GM21447 (cell line): ENCODE data around the gene KEL.

Experiments
- ATAC-seq: cut with Tn5 transposase; IDR thresholded peaks from one replicate; pipeline ENCODE4 v1.9.1; 2021; ENCODE audit not compliant: unreplicated experiment

Gene KEL

DNA sequence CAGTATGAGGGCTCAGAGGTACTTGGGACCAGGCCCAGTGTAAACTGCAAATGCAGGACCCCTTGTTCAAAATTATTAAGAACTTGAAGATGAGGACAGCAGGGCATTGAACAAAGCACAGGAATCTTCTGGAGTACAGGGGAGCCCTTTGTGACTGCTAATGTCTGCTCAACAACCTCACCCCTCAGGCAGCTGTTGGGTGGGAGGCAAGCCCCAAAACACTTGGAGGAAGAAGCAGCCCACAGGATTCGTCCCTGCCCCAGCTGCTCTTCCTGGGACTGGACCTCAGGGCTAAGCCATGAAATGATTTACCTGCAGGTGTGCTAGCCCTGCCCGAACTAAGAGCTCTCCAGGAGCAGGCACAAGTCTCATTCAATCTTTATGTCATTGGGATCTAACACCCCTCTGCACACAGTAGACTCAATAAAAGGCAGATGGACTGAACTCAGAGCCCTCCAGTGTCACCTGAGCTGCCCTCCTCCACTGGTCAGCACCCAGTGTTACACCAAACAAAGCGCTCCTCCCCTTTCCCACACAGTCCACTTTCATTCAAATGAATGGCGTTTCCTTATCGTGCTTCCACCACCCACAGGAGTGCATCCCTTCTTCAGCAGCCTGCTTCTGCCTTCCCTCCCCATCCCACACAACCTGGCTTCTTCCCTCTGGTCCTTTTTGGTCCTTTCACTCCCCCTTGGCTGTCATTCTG, 29.6 kb downstream of the KEL start:
- no peak for ATAC-seq

DNA sequence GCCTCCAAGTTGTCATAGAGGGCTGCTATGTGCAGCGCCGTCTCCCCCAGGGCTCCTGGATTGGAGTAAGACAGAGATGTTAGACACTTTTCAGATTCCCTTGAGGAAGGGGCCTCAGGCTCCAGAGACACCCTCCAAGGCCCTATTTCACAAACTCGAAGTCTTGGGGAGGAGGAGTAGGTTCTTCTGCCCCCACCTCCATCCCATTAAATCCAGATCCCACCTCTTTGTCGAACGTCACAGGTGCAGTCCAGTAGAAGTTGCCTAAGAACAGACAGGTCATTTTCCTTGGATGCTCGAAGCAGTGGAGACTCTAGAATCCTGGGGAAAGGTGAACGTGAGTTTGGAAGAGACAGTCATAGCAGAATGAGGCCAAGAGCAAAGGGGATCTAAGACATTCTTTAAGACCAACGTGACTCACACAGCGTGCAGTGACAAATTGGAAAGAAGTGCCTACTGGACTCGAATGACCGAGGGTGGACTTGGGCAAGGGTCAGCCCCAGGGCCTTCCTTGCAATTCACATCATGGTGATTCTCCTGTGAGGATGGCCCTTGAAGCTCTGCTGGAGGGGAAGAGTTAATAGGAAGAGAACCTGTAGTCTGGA, 31.9 kb downstream of the KEL start:
- no peak for ATAC-seq

DNA sequence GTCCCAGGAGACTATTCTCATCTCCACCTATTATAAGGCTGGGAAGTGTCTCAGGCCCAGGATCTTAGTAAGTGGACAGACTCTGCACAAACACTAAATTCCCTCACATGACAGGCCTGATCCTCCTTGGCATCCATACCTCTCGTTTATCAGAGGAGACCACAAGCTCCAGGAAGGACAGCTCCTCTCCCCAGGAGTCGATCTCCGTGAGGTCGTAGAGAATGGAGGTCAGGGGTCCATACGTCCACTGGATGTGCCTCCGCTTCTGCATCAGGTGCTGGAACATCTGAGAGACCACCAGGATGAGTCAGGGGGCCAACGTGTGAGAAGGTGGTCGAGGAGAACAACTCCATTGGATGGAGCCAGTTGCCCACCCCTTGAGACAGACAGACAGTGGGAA, 34.2 kb downstream of the KEL start:
- no peak for ATAC-seq

DNA sequence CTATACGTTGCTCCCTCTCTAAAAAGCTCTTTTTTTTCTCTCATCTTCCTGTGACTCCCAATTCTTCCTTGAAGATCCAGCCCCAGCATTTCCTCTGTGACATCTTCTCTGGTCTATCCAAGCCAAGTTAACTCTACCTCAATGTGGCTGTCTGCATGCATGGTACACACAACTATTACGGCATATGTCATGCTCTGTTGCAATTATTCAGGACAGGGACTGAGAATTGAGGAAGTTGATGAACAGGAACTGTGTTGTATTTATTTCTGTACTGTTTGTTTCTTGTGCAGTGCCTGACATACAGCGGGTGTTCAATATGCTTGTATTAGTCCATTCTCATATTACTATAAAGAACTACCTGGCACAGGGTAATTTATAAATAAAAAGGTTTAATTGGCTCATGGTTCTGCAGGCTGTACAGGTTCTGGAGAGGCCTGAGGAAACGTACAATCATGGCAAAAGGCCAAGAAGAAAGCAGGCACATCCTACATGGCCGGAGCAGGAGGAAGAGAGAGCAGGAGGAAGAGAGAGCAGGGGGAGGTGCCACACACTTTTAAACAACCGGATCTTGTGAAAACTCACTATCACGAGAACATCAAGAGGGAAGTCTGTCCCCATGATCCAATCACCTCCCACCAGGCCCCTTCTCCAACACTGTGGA, 34.9 kb downstream of the KEL start:
- no peak for ATAC-seq

DNA sequence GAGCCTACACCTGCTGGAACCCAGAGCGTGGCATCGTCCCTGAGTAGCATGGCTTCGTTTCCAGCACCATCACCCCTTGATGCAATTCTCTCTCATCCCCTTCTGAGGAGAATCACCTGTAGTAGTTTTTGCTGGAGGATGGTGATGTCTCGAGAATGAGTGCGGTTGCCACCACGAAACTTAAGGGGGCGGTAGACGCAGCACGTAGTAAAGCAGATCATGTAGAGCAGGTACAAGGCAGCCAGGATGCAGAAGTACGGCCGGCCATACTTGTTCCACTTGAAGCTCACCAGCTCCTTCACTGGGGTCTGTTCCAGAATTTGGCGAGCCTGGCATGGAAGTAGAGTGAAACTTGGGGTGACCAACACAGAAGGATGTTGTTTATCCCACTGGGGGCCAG, 36.8 kb downstream of the KEL start:
- ATAC-seq = no peak

DNA sequence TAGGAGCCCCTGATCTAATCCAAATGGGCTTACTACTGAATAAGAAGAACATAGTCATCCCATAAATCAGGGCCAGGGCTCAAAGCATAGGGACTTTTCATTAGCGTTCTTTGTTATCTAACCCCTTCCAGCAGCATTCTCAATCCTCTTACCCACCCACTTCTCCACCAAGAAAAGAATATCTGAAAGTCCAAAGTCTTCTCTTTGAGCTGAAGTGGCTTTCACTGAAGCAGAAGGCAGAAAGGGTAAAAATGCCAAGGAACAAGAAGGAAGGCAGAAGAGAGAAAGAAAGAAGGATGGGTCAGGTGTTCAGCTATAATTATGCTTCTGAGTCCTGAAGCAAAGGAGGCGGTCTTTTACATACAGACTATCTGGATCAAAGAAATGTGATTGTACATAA, 38.8 kb downstream of the KEL start:
- ATAC-seq = no peak

DNA sequence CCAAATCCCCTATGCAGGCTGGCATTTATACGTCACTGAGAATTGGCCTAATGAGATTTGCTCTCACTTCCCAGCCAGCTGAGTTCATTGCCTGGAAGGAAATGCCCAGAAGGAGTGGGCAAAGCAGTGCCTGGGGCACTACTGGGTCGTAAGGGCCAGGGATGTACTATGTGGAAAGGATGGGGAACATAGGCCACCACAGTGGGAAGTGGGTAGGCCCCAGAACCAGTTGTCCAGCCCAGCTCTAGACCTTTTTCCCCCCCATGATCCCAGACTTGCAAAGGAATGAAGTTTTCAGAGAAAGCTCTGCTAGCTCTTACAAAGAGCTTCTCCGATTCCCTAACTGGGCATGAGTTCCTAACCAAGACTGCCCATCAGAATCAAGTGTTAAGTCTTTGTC, 42.5 kb downstream of the KEL start:
- no peak for ATAC-seq

DNA sequence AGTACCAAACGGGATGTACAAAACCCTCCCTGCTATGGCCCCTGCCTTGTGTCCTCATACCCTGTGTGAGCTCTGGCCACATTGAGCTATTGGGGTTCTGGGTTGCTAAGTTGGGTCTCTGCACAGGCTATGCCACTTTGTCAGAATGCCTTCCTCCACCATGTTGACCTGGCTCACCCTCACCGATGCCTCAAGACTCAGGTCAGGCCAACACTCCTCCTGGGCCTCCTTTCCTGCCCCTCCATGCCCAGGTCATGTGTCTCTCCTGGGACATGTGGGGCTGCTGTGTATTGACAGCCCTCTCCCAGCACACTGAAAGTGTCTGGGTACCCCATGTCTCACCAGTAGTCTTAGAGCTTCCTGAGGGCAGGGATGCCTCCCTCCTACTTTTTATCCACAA, 43.3 kb downstream of the KEL start:
- ATAC-seq = no peak

DNA sequence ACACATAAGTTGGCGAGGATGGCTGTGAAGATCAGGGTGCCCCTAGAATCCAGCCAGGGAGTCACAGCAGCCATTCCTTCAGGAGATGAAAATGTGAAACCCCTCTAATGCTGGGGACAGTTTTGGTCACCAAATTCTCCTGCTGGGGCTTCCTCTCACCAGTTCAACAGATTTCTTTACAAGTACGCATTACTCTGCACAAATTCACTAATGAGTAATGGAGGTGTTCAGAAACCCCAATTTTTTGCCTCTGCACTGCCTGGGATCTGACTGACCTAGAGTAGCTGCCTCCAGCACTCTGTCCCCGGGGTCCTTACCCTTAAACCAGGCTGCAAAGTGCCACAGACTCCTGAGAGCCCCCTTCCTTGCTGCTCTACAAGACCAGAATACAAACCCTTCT, 44.7 kb downstream of the KEL start:
- ATAC-seq = no peak

DNA sequence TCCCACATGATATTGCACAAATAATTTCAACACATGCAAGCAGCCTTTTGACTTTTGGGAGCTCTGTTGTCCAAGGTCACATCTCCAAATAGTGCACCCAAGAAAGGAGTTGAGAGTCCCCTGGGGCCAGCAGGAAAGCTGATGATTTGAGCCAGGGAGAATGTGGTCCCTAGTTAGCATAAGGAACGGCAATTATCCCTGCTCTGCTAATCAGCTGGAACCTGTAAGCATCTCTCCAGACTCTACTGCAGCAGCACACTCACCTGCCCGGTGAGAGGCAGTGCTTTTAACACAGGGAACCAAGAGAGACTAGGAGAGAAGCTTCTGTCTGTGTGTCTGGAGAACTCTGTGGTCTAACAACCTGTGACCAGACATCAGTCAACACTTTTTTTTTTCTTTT, 45.7 kb downstream of the KEL start:
- no peak for ATAC-seq

DNA sequence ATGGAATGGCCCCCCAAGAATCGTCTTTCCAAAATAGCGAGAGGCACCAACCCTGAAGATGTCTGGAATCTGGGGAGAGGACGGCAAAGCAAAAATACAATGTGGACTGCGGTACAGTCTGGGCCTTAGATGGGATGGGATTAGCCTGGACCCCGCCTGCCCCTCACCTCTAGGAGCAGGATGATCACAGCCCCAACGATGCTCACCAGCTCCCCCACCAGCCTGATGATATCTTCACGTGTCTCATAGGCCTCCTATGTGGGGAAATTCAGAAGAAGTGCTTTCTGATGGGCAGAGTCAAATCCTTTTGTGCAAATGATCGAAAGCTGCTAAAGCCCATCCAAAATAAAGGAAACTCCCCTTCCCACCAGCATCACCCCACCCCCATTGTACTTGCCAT, 46.8 kb downstream of the KEL start:
- no peak for ATAC-seq

DNA sequence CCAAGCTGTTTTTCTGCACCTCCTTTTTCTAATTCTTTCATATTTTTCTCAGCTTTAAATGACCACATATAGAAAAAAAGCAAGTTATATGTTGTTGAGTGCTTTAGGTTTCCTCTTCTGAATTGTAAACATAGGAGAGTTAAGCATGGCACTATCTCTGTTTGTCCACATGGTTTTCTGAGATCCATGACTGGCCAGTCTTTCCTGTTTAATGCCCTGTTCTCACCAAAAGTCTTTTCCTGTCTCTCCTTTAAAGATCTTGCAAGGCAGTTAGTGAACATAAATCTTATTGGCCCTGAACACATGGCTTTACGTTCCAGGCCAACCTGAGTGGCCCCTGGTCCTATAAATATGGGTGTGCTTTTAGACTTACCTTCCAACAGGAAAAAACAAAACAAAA, 48.0 kb downstream of the KEL start:
- ATAC-seq = no peak

DNA sequence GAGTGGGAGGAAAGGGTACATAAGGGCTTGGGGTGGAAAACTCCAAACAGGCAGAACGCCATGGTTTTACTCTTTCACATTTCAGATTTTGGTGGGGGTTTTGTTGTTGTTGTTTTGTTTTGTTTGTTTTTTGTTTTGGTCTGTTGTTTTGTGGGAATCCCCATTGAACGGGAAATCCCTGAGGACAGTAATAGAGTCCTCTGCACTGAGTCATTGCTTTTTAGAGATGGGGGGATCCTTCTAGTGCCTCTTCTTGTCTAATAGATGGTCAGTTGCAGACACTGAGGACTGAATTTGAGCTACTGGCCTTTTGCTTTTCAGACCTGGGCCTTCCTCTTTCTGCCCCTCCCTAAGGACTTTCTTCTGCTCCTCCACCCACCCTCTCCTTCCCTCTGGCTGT, 48.6 kb downstream of the KEL start:
- ATAC-seq = no peak

DNA sequence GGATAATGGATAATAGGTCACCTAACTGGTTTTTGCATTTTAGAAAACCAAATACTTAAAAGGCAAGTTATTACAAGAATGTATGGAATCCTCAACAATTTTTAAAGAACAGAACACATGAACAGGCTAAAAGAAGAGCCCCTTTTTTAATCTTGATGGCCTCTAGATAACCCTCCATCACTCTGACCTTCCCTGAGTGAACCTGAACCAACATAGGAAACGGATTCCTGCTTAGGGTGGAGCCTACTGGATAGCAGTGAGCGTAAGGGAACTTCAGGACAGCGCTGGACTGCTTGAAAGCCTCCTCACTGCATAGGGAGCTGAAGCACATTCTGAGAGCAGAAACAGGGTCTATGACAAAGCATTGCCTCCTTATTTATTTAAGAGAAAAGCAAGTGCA, 49.1 kb downstream of the KEL start:
- ATAC-seq = no peak

DNA sequence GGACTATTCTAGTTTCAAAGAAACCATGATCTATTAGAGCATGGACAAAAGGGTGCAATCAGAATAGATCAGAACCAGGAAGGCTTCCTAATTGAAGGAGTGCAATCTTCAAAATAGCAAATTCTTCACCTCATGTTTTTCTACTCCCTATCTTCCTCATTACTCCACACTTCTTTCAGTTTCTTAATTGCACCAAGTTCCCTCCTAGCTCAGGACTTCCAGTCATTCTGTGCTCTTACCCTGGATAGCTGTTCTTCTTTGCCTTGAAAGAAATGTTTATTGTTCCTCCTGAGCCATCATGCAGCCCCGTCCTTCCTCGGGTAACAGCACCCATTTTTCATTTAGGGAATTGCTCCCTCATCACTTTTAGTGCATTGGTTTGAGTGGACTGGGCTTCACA, 51.7 kb downstream of the KEL start:
- no peak for ATAC-seq

DNA sequence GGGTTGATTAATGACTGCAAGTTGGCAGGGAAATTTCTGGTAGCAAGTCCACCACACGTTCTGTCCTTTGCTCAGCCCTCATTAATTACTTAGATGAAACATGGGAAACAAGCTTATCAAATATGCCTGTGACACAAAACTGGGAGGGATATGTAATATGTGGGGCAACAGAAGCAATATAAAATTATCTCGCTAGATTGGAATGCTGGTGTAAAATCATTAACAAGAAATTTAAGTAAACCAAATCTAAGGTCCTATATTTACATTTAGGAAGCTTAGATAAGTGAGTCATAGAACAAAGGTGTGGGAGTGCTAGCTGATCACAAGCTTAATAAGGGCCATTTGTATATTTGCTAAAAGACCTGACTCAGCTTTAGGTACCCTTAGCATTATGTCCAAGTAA, 52.1 kb downstream of the KEL start:
- no peak for ATAC-seq

DNA sequence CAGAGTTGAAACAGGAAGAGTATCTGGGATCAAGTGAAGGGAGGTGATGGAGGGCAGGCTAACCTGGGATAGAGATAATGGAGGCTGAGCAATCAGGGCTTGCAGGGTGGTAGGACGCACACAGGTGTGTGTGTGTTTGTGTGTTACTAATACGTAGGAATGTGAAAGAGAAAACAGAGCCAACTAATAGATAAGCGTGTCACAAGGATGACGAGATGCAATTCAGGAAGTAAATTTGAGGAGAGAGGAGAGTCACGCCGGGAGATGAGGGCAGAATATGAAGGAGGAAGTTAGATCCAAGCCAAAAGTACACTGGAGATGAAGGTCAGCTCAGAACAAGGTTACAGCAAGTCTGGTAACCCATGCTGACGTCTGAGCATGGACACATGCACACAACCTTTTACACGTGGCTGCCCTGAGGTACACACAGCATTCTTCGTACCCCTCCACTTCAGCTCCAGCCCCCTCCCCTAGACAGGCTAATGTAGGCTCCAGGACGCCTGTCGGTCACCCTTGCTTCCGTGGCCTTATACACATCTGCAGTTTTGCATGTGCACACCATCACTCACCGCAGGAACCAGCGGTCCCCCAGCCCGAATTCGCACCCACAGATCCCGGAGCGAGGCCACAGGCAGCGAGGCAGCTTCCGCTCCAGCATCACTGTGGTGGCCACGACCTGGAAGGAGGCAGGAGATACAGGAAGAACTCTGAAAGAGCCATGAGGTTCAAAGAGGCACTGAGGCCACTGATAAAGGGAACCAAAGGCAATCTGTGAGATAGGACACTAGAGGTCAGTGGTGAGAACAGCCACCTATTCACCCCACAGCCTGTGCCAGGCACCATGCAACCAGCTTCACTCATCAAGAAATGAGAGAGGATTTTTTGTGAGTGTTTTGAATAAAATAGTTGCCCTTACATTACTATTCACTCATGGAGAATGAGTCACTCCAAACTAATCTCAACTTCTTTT, 53.0 kb downstream of the KEL start:
- ATAC-seq = no peak

DNA sequence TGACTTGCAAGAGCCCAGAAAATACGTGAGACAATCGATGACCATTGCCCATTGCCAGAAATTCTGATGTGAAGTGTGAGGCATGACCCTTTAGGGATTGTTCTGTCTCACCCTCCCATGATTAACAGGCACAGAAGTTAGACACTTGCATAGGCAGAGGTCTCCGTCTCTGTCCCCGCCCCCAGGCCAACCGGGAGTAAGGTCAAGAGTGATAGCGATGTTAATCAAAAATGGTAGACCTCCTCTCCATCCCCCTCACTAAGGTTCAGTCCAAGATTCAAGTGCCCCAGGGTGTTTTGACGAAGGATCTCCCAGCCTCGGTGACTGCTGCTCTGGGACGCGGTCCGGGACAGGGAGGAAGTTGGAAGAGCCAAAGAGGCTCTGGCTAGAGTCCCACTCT, 53.9 kb downstream of the KEL start:
- ATAC-seq = no peak

DNA sequence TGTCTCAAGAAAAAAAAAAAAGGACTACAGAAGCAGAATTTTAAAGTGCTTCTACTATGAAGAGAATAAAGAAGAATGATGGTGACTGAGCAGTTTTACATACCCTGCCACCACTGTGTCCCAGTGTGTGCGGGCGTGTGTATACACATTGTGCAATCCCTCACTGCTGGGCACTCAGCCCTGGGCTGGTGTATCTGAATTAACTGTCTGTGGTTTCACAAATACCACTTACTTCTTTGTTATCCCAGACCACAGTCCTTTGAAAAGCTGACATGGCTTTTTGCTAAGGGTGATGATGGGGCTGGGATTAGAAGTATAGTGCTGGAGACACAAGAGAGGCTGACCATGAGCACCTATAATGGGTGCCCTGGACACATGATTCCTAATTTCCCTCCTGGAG, 55.5 kb downstream of the KEL start:
- ATAC-seq = no peak

DNA sequence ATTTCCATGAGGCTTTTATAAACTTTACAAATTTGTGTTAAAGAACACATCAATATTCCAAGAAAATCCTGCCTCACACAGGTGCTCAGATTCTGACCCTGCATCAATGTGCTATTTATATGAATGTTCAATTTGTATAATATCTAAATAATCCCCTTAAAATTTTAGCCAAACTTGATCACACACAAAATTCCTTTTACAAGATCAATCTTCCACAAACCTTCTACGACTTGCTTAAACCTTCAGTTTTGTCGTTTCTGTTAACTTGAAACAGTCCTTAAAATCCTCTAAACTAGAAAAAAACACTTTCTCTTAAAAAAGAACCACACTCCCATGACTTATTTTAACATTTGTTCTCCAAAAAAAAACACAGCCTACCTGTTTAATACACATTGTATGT, 56.4 kb downstream of the KEL start:
- no peak for ATAC-seq

DNA sequence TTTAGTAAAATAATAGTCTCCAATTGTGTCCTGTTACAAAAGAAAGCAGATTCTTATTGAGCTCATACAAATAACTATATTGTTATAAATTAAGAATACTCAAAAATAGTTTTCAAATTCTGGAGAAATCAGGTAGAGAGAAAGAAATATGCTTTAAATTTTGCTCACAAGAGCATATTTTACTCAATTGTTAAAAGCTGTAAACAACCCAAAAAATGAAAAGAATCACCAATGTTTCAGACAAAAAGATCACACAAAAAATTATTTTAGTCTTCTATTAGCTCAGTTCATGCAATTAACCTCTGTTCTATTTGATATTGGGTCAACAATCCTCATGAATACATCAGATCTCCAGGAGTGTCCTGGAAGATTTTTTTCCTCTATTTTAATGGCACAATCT, 58.0 kb downstream of the KEL start:
- no peak for ATAC-seq
